Progenitor cell of endocrine pancreas (in vitro differentiated cells): ENCODE data around the gene ZNF568. TPM values are rescaled to one million over a fixed set of nuclear protein-coding genes. Genes with fewer than 3 reads are reported as not detected.

Source experiments
- DNase-seq: peaks from one replicate; pipeline ENCODE4 v3.0.0; 2021; ENCODE audit warnings: low spot score; ENCODE audit not compliant: unreplicated experiment
- H3K27ac Mint-ChIP-seq: 2 replicates; pipeline ENCODE4 v1.8.0; 2021; ENCODE audit warnings: mild to moderate bottlenecking, moderate library complexity, mixed read lengths
- H3K27me3 Mint-ChIP-seq: 2 replicates; pipeline ENCODE4 v1.8.0; 2021; ENCODE audit warnings: mixed read lengths
- H3K36me3 Mint-ChIP-seq: 2 replicates; pipeline ENCODE4 v1.8.0; 2022; ENCODE audit warnings: mixed read lengths; ENCODE audit not compliant: insufficient read depth
- H3K4me1 Mint-ChIP-seq: 2 replicates; pipeline ENCODE4 v1.8.0; 2021; ENCODE audit warnings: low read depth, mixed read lengths
- H3K4me3 Mint-ChIP-seq: 2 replicates; pipeline ENCODE4 v1.8.0; 2021; ENCODE audit warnings: low read depth, mild to moderate bottlenecking, moderate library complexity, mixed read lengths
- H3K9me3 Mint-ChIP-seq: 2 replicates; pipeline ENCODE4 v1.8.0; 2021; ENCODE audit warnings: low read depth, mixed read lengths
- CTCF ChIP-seq: fragments of 200-600 bp; sonication (generic); IDR thresholded peaks from one replicate; pipeline ENCODE4 v1.5.0; 2021; ENCODE audit warnings: antibody characterized with exemption, mild to moderate bottlenecking; ENCODE audit not compliant: unreplicated experiment
- long read RNA-seq: library from polyadenylated mRNA; unstranded; transcript quantifications from one replicate; pipeline ENCODE4 v2.0.0, GENCODE V29; 2020
- total RNA-seq: library from RNA; stranded (reverse); gene quantifications from 2 replicates; pipeline ENCODE4 v1.2.1, GENCODE V29; 2021

ZNF568 gene
- 9.0 and 10.3 TPM in 2 replicates for total RNA-seq
- long read RNA-seq, transcript ZNF568-201 (7 exons, 2,441 nt) = major isoform, 13 of 21 reads
- long read RNA-seq, partial matches to known transcripts = 0 of 21 reads
- long read RNA-seq, other reads (novel, unspliced or antisense) = 4 of 21 reads

- peaks cover 50% of the 10 kb centered on the region for H3K36me3 Mint-ChIP-seq
- peaks cover 18% of the 10 kb centered on the region for H3K9me3 Mint-ChIP-seq
- peak; percentile 70 for DNase-seq
- no peaks in the 10 kb centered on the region for H3K27me3 Mint-ChIP-seq
- peak within 1 kb of the TSS; percentile 88 for H3K27ac Mint-ChIP-seq
- peak within 1 kb of the TSS; percentile 87 for H3K4me3 Mint-ChIP-seq
- H3K4me1 Mint-ChIP-seq = peaks cover 13% of the 10 kb centered on the region
- peak; percentile 73 for TF ChIP-seq CTCF
Measured at GRCh38 chr19:36915992-36916830, at the start of gene ZNF568, which contains the start of gene ZNF829. Gene ZNF568 (plus strand): TSS chr19:36916332. CDS start chr19:36922771, 6,439 bp downstream. Gene ZNF829 (minus strand): TSS chr19:36916291. CDS start chr19:36915167, 1,124 bp downstream.

- H3K27ac Mint-ChIP-seq = peak overlapping the region; percentile 45
- no peaks in the 10 kb centered on the region for H3K27me3 Mint-ChIP-seq
- TF ChIP-seq CTCF = no peak
- H3K4me1 Mint-ChIP-seq = no peaks in the 10 kb centered on the region
- peaks cover 53% of the 10 kb centered on the region for H3K9me3 Mint-ChIP-seq
- no peak overlapping the region for H3K4me3 Mint-ChIP-seq
- no peak for DNase-seq
- H3K36me3 Mint-ChIP-seq = peaks cover 70% of the 10 kb centered on the region
Measured at GRCh38 chr19:36876993-36877938, 38.9 kb upstream of the ZNF568 start.

- Mint-ChIP-seq H3K27ac (no peak overlapping the region), H3K4me3 (no peak overlapping the region), H3K4me1 (no peaks in the 10 kb centered on the region), H3K36me3 (peaks cover 79% of the 10 kb centered on the region), H3K27me3 (no peaks in the 10 kb centered on the region), H3K9me3 (peaks cover 66% of the 10 kb centered on the region)
- DNase-seq = no peak
- no peak for TF ChIP-seq CTCF
Measured at GRCh38 chr19:36891768-36892357, 24.3 kb upstream of the ZNF568 start.

GRCh38 chr19:36894849-36895383 lies 21.2 kb upstream of the ZNF568 start:
- H3K9me3 Mint-ChIP-seq = peaks cover 73% of the 10 kb centered on the region

More at GRCh38 chr19:36894849-36895383, 21.2 kb upstream of the ZNF568 start:
- Mint-ChIP-seq H3K4me3 (no peak overlapping the region), H3K4me1 (no peaks in the 10 kb centered on the region), H3K27me3 (no peaks in the 10 kb centered on the region), H3K27ac (no peak overlapping the region), H3K36me3 (peaks cover 85% of the 10 kb centered on the region)
- TF ChIP-seq CTCF = no peak
- DNase-seq = no peak
